CD4-positive, alpha-beta T cell treated with Interleukin-6 for 4 hours (primary cell): ENCODE data around the gene GLRA2.

Source experiments
- DNase-seq: peaks from one replicate; pipeline ENCODE4 v3.0.0-alpha.2; 2020; ENCODE audit warnings: mixed read lengths

The GLRA2 gene

DNA sequence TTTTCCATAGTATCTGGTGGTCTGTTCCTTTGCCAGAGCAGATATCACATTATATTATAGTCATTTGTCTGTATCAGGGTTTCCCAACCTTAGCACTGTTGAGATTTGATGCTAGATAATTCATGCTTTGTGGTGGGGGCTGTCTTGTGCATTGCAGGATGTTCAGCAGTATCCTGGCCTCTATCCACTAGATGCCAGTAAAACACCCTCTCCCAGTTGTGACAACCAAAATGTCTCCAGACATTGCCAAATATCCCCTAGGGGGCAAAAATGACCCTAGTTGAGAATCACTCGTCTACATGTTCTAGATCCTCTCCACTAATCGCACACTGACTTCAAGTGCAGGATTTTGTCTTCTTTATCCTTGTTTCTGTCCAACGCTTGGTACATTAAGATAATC is 182.8 kb downstream of the GLRA2 start:
- DNase-seq: no peak

DNA sequence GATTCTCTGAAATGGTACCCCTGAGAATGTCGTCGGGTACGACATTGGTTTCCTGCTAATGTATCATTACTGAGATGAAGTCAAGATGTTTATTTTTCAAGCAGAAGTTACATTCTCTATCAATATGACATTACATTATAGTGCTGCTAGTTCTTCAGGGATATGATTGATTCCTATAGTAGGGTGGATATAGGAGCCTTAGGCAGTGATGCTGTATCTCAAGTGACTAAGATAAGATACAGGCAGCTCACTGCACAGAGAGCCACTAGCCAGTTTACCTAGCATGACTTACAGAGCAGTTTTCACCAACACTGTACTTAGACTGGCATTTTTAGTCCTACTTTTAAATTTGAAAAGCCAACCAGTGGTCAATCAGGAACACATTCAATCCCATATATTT is 188.6 kb downstream of the GLRA2 start:
- DNase-seq: no peak

DNA sequence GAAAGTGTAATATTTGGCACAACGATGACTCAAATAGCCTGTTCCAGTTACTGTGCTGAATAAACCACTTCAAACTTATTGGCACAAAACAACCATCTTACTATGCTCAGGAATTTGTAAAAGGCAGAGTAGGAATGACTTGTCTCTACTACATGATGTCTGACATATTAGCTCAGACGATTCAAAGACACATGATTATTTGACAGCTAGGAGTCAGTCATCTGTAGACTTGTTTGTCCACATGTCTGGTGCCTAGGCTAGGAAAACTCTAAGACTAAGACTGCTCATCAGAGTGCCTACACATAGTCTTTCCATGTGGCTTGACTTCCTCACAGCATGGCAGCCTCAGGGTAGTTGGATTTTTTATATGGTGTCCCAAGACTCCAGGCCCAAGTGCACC is 189.1 kb downstream of the GLRA2 start:
- DNase-seq: no peak

DNA sequence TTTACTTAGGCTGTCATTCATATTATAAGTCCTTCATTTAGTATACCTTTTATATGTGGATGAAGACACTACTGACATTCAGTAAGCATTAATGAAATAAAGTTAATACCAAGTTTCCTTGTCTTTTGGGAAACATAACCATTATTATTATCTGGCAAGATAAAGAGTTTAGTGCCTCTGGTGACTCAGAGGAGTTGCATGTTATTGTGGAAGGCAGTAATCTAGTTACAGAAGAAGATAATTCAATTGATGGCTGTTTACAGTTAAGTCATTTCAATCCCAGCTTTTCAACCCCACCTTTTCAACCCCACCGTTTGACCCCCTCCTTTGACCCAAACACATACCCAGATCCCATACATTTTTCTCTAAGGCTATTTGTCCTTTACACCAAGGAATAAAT is 199.7 kb downstream of the GLRA2 start:
- no peak for DNase-seq

DNA sequence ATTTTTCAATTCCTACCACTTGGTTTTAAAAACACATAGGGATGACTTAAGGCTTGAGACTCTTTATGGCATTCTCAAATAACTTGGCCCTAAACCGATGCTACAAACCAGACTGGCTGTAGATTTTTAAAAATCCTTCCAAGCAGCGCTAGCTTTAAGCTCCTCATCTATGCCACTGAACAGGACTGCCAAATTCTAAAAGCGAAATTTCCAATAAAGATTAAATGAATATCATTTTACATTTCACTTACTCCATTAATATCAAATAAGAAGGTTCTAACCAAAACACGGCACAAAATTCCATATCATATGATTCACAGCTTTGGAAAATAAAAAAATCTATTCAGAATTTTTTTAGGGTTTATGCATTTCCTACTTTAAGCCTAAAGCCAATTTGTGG is 209.3 kb downstream of the GLRA2 start:
- no peak for DNase-seq

DNA sequence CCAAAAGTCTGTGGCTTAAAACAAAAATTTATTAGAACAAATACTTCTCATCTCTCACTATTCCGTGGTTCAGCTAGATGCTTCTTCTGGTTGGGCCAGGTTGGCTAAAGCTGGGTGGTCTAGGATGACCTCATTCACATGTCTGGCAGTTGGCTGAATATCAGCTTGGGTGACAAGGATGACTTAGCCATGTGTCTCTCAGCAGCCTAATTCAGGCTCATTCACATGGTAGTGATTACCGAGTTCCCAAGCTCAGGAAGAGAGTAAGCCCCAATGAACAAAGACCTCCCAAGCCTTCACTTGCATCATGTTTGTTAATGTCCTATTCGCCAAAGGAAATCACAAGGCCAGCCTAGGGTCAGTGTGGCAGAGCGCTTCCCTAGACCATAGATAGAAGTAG is 224.1 kb downstream of the GLRA2 start:
- no peak for DNase-seq

DNA sequence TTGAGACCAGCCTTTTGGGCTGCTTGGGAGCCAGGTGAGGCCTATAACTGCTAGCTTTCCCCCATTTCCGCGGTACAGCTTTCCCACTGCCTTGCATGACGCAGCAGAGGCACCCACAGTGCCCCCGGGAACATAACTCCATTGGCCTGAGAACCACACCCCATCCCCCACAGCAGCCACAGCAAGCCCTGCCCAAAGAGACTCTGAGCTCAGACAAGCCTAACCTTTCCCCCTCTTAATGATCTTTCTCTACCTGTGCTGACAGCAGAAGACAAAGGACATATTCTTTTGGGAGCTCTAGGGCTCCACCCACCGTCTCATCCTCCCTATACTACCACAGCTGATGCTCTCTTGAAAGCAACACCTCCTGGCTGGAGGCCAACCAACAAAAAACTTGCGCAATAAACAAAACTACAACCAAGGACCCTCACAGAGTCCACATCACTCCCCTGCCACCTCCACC is 228.7 kb downstream of the GLRA2 start:
- DNase-seq: no peak

DNA sequence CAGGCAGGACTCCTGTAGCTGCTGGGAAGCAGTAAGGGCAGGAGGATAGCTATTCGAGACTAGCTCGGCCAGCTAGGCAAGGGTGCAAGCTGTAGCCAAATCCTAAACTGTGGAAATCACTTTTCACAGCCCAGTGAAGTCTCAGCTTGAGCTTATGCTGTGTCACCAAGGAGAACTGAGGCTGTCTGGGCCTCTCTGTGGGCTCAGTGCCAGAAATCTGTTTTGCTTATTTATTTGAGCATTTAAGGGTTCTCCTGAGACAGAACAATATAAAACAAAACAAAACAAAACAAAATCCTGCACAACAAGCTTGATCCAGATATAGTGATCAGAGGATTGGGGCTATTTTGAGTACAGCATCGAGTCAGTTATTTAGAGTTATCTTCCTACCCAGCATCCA is 246.1 kb downstream of the GLRA2 start:
- no peak for DNase-seq

DNA sequence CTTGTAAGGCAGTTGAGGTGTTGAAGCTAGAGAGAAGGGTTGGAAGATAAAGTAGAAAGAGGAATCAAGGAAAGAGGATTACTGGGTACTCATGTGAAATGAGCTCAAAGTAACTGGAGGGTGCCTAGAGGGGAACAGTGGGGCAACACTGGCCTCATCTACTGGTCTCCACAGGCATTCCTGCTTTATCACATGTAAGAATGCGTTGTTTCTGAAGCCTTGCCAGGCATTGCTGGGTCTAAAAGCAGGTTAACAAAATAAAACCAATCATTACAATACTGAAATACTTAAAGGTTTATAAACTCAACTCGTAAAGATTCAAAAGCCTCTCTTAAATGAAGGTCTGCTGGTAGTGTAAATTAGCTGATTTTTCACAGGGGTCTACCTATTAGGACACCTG is 247.6 kb downstream of the GLRA2 start:
- no peak for DNase-seq

DNA sequence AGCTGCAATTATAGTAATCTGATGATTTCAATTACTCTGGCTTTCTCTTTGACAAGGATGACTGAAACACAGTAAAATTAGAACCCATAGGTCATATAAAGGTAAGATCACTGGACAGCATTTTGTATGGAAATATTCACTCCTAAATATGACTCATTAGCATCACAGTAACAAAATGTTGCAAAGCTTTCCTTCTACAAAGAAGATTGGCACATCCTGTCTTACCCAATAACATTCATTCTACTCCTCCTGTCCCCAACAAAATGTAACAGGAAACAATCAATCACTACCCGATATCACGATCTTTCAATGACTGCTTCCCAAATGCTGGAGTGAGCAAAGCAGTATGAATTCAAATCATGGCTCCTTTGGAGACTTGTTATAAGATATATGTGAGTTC is 248.2 kb downstream of the GLRA2 start:
- DNase-seq: no peak

DNA sequence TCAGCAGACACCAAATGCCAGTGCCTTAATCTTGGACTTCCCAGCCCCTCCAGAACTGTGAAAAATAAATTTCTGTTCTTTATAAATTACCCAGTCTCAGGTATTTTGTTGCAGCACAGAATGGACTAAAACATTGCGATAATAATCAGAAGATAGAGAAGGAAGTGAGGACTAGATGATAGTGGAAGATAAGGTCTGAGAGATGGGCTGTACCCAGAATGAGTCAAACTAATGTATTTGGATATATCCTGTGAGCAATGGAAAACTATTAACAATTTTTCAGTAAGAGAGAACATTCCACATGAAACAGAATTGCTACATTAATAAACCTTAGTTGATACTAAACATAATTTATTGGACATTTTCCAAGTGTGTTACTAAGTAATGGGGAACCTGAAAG is 250.2 kb downstream of the GLRA2 start:
- no peak for DNase-seq
